ENCODE measurements around the gene SYNM.

The SYNM gene

GRCh38 chr15:99122831-99123712 lies 18.2 kb downstream of the SYNM start:
- no peak for DNase-seq (ENCODE audit: low read depth)

- peak; percentile 99 for DNase-seq (ENCODE audit: low read depth)
Observed at GRCh38 chr15:99123713-99124451, 19.0 kb downstream of the SYNM start.

GRCh38 chr15:99124641-99125040 lies 19.8 kb downstream of the SYNM start:
- DNase-seq (ENCODE audit: low read depth) = no peak

- no peak for DNase-seq (ENCODE audit: low read depth)
Observed at GRCh38 chr15:99125061-99125891, 20.4 kb downstream of the SYNM start.

GRCh38 chr15:99126131-99126588 lies 21.3 kb downstream of the SYNM start:
- no peak for DNase-seq (ENCODE audit: low read depth)

- no peak for DNase-seq (ENCODE audit: low read depth)
Observed at GRCh38 chr15:99126930-99127329, 22.1 kb downstream of the SYNM start.

- no peak for DNase-seq (ENCODE audit: low read depth)
Observed at GRCh38 chr15:99127773-99128172, 22.9 kb downstream of the SYNM start.

- no peak for DNase-seq (ENCODE audit: low read depth)
Observed at GRCh38 chr15:99128411-99128810, 23.5 kb downstream of the SYNM start.

- DNase-seq (ENCODE audit: low read depth) = no peak
Observed at GRCh38 chr15:99129644-99130043, 24.8 kb downstream of the SYNM start.

GRCh38 chr15:99130314-99130713 lies 25.4 kb downstream of the SYNM start:
- no peak for DNase-seq (ENCODE audit: low read depth)

GRCh38 chr15:99130765-99131440 lies 26.0 kb downstream of the SYNM start:
- no peak for DNase-seq (ENCODE audit: low read depth)

- no peak for DNase-seq (ENCODE audit: low read depth)
Observed at GRCh38 chr15:99131441-99132023, 26.7 kb downstream of the SYNM start.

GRCh38 chr15:99132122-99132521 lies 27.2 kb downstream of the SYNM start:
- DNase-seq (ENCODE audit: low read depth) = no peak

- no peak for DNase-seq (ENCODE audit: low read depth)
Observed at GRCh38 chr15:99132634-99133287, 27.9 kb downstream of the SYNM start.

- no peak for DNase-seq (ENCODE audit: low read depth)
Observed at GRCh38 chr15:99134317-99134821, 29.5 kb downstream of the SYNM start.

- peak; percentile 35 for DNase-seq (ENCODE audit: low read depth)
Observed at GRCh38 chr15:99135194-99135593, 30.3 kb downstream of the SYNM start.

GRCh38 chr15:99137111-99137546 lies 32.2 kb downstream of the SYNM start:
- no peak for DNase-seq (ENCODE audit: low read depth)

- no peak for DNase-seq (ENCODE audit: low read depth)
Observed at GRCh38 chr15:99137877-99138276, 33.0 kb downstream of the SYNM start.

GRCh38 chr15:99138491-99138982 lies 33.7 kb downstream of the SYNM start:
- no peak for DNase-seq (ENCODE audit: low read depth)

GRCh38 chr15:99139276-99139675 lies 34.4 kb downstream of the SYNM start:
- DNase-seq (ENCODE audit: low read depth) = no peak
